BLaER1 (cell line): ENCODE results near the gene IER3.
A peak's percentile ranks its signal among the peaks of the same experiment; 100 is the strongest.

Experiments
- H3K27ac ChIP-seq: shearing (Covaris generic); formaldehyde crosslinking; 2 replicates; pipeline ENCODE4 v1.8.1; 2022
- H3K27me3 ChIP-seq: shearing (Covaris generic); formaldehyde crosslinking; 2 replicates; pipeline ENCODE4 v1.8.1; 2022
- H3K36me3 ChIP-seq: shearing (Covaris generic); formaldehyde crosslinking; 2 replicates; pipeline ENCODE4 v1.8.1; 2022
- H3K4me1 ChIP-seq: shearing (Covaris generic); formaldehyde crosslinking; 2 replicates; pipeline ENCODE4 v1.8.1; 2022
- H3K4me2 ChIP-seq: shearing (Covaris generic); formaldehyde crosslinking; 2 replicates; pipeline ENCODE4 v1.8.1; 2022
- H3K4me3 ChIP-seq: shearing (Covaris generic); formaldehyde crosslinking; 2 replicates; pipeline ENCODE4 v1.8.1; 2022
- H3K9ac ChIP-seq: shearing (Covaris generic); formaldehyde crosslinking; 2 replicates; pipeline ENCODE4 v1.8.1; 2022
- H3K9me3 ChIP-seq: shearing (Covaris generic); formaldehyde crosslinking; 2 replicates; pipeline ENCODE4 v1.8.1; 2022
- H4K20me1 ChIP-seq: shearing (Covaris generic); formaldehyde crosslinking; 2 replicates; pipeline ENCODE4 v1.8.1; 2022
- Cebpa-rat ChIP-seq: shearing (Covaris generic); IDR thresholded peaks from 2 replicates; pipeline ENCODE4 v1.8.1; 2022

The IER3 gene

GRCh38 chr6:30780642-30780920 is 36.2 kb upstream of the IER3 start:
- Histone ChIP-seq H3K9ac (no peak overlapping the region), H3K27me3 (no peaks in the 10 kb centered on the region), H3K9me3 (peaks cover 9% of the 10 kb centered on the region), H3K27ac (0 out of 2 replicates have a peak overlapping the region, but pooled peaks have one; percentile 15), H3K36me3 (no peaks in the 10 kb centered on the region), H3K4me1 (peaks cover 49% of the 10 kb centered on the region), H3K4me2 (peak overlapping the region; percentile 75; the same call in 1 of the 2 replicates), H4K20me1 (no peaks in the 10 kb centered on the region), H3K4me3 (no peak overlapping the region)
- TF ChIP-seq Cebpa-rat = no peak

- no peak for TF ChIP-seq Cebpa-rat
- Histone ChIP-seq H3K9ac (no peak overlapping the region), H3K4me2 (no peak overlapping the region)
These were observed 35.7 kb upstream of the IER3 start for GRCh38 chr6:30779850-30780641.

GRCh38 chr6:30778001-30778635 is 33.8 kb upstream of the IER3 start:
- H3K9ac ChIP-seq = no peak overlapping the region
- H3K4me1 ChIP-seq = peaks cover 47% of the 10 kb centered on the region
- no peak for TF ChIP-seq Cebpa-rat
- no peaks in the 10 kb centered on the region for H3K27me3 ChIP-seq
- H3K4me2 ChIP-seq = no peak overlapping the region
- H4K20me1 ChIP-seq = no peaks in the 10 kb centered on the region
- no peaks in the 10 kb centered on the region for H3K36me3 ChIP-seq
- no peak overlapping the region for H3K4me3 ChIP-seq
- H3K27ac ChIP-seq = no peak overlapping the region
- no peaks in the 10 kb centered on the region for H3K9me3 ChIP-seq

More at GRCh38 chr6:30779850-30780641, 35.7 kb upstream of the IER3 start:
- Histone ChIP-seq H3K9me3 (peaks cover 7% of the 10 kb centered on the region), H4K20me1 (no peaks in the 10 kb centered on the region), H3K4me1 (peaks cover 47% of the 10 kb centered on the region), H3K4me3 (no peak overlapping the region), H3K36me3 (no peaks in the 10 kb centered on the region), H3K27me3 (no peaks in the 10 kb centered on the region), H3K27ac (peak overlapping the region; percentile 15; the same call in 1 of the 2 replicates)

GRCh38 chr6:30777155-30777485 is 32.8 kb upstream of the IER3 start:
- no peaks in the 10 kb centered on the region for H3K9me3 ChIP-seq
- H3K27me3 ChIP-seq = no peaks in the 10 kb centered on the region
- no peaks in the 10 kb centered on the region for H4K20me1 ChIP-seq
- H3K27ac ChIP-seq = no peak overlapping the region
- H3K4me2 ChIP-seq = no peak overlapping the region
- no peak for TF ChIP-seq Cebpa-rat
- peaks cover 37% of the 10 kb centered on the region for H3K4me1 ChIP-seq
- H3K36me3 ChIP-seq = no peaks in the 10 kb centered on the region
- H3K4me3 ChIP-seq = no peak overlapping the region
- no peak overlapping the region for H3K9ac ChIP-seq

- Histone ChIP-seq H3K4me3 (no peak overlapping the region), H4K20me1 (no peaks in the 10 kb centered on the region), H3K4me2 (no peak overlapping the region), H3K27me3 (no peaks in the 10 kb centered on the region), H3K9me3 (no peaks in the 10 kb centered on the region), H3K27ac (no peak overlapping the region), H3K9ac (no peak overlapping the region), H3K4me1 (peaks cover 31% of the 10 kb centered on the region), H3K36me3 (no peaks in the 10 kb centered on the region)
- TF ChIP-seq Cebpa-rat = no peak
These were observed 32.2 kb upstream of the IER3 start for GRCh38 chr6:30776390-30777154.

DNA sequence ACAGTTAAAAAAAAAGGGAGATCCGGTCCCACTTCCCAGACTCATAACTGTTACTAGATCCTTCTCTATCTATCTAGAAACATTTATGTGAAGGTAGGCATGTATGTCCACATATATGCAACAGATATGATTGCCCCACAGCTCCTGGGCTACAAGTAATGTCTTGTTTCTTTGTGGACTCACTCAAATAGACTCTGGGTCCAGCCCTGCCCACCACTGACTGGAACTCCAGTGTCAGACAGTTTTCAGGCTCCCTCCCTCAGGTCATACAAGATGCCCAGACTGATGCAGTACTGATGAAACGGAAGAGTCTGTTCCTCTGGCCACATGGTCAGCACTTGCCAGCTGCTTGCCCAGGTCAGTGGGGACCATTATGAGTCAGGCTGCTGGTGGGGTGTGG is 30.8 kb upstream of the IER3 start:
- TF ChIP-seq Cebpa-rat = no peak
- Histone ChIP-seq H3K36me3 (no peaks in the 10 kb centered on the region), H3K27me3 (no peaks in the 10 kb centered on the region), H4K20me1 (no peaks in the 10 kb centered on the region), H3K9me3 (no peaks in the 10 kb centered on the region), H3K9ac (no peak overlapping the region), H3K27ac (no peak overlapping the region), H3K4me1 (peaks cover 27% of the 10 kb centered on the region), H3K4me3 (no peak overlapping the region), H3K4me2 (no peak overlapping the region)

GRCh38 chr6:30774701-30775100 is 30.4 kb upstream of the IER3 start:
- Histone ChIP-seq H3K27me3 (no peaks in the 10 kb centered on the region), H3K9ac (no peak overlapping the region), H3K4me2 (no peak overlapping the region), H3K36me3 (no peaks in the 10 kb centered on the region), H3K27ac (no peak overlapping the region), H3K4me3 (no peak overlapping the region), H3K4me1 (peaks cover 30% of the 10 kb centered on the region), H4K20me1 (no peaks in the 10 kb centered on the region), H3K9me3 (no peaks in the 10 kb centered on the region)
- TF ChIP-seq Cebpa-rat = no peak

- H3K4me1 ChIP-seq = peaks cover 40% of the 10 kb centered on the region
- no peaks in the 10 kb centered on the region for H3K36me3 ChIP-seq
- H3K9me3 ChIP-seq = no peaks in the 10 kb centered on the region
- no peak overlapping the region for H3K9ac ChIP-seq
- H4K20me1 ChIP-seq = no peaks in the 10 kb centered on the region
- no peak overlapping the region for H3K27ac ChIP-seq
- H3K27me3 ChIP-seq = no peaks in the 10 kb centered on the region
- no peak for TF ChIP-seq Cebpa-rat
- H3K4me3 ChIP-seq = no peak overlapping the region
- peak overlapping the region; percentile 78; the same call in 1 of the 2 replicates for H3K4me2 ChIP-seq
These were observed 26.2 kb upstream of the IER3 start for GRCh38 chr6:30770592-30770991.

DNA sequence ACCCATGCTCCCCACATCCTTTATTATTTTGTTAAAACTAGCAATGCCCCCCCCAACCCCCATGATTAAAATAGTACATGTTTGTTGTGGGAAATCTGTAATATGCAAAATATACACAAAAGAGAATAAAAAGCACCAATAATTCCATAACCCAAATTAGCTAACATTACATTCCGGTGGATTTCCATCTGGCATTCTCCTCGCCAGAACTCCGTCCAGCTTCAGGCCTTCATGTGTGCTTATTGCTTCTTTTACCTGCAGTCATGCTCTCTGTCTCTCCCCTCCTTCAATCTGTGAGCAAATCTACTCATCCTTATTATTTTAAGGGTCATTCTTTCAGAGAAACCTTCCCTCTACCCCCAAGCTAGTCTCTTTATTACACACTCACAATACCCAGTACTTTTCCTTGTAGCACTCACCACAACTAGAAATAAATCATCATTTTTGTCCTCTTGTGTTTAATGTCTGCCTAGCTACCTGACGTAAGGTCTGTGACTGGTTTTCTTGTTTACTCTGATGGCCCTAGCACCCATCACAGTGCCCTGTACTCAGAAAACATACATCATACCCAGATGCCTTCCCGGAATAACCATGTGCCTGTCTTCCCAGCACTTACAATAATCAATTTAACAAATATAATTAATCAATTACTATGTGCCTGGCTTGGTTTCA is 25.6 kb upstream of the IER3 start:
- Histone ChIP-seq H3K4me1 (peaks cover 40% of the 10 kb centered on the region), H3K4me3 (no peak overlapping the region), H3K9ac (peak overlapping the region; percentile 56; the same call in 1 of the 2 replicates), H3K36me3 (no peaks in the 10 kb centered on the region), H3K4me2 (peak overlapping the region; percentile 78), H4K20me1 (no peaks in the 10 kb centered on the region), H3K9me3 (peaks cover 1% of the 10 kb centered on the region; the same call in 1 of the 2 replicates), H3K27ac (peak overlapping the region; percentile 75), H3K27me3 (no peaks in the 10 kb centered on the region)
- TF ChIP-seq Cebpa-rat = no peak
